Fibroblast of villous mesenchyme (primary cell): ENCODE results near the gene SESN1. TPM values are rescaled to one million over a fixed set of nuclear protein-coding genes. Genes with fewer than 3 reads are reported as not detected.

ENCODE experiments used
- DNase-seq: peaks from one replicate; pipeline ENCODE4 v3.0.0-alpha.2; 2010; ENCODE audit warnings: low read depth
- H3K4me3 ChIP-seq: 2 replicates; pipeline ENCODE4 v1.5.1; 2011; ENCODE audit warnings: low read depth, mild to moderate bottlenecking, low read length
- CTCF ChIP-seq: IDR thresholded peaks from 2 replicates; pipeline ENCODE4 v1.5.1; 2012; ENCODE audit warnings: low read depth, mild to moderate bottlenecking, low read length; ENCODE audit not compliant: insufficient read depth
- total RNA-seq: library from RNA; depleted of rRNA; stranded (reverse); fragments of >200 nt; gene quantifications from 2 replicates; pipeline ENCODE4 v1.2.3, GENCODE V29; 2012

SESN1 gene
- total RNA-seq, 1 donor: 29.4 TPM

- peak; percentile 7 for TF ChIP-seq CTCF
- peak; percentile 41 for DNase-seq
- H3K4me3 ChIP-seq: no peak overlapping the region
These were observed 35.0 kb downstream of the SESN1 start for GRCh38 chr6:109059571-109060021.

GRCh38 chr6:109059153-109059552 lies 35.5 kb downstream of the SESN1 start:
- no peak for TF ChIP-seq CTCF
- peak; percentile 52 for DNase-seq
- H3K4me3 ChIP-seq: no peak overlapping the region

- DNase-seq: no peak
- H3K4me3 ChIP-seq: no peak overlapping the region
- TF ChIP-seq CTCF: no peak
These were observed 36.0 kb downstream of the SESN1 start for GRCh38 chr6:109058620-109059019.

GRCh38 chr6:109056661-109057060 lies 38.0 kb downstream of the SESN1 start:
- H3K4me3 ChIP-seq: no peak overlapping the region
- DNase-seq: no peak
- no peak for TF ChIP-seq CTCF

GRCh38 chr6:109055771-109056235 lies 38.8 kb downstream of the SESN1 start:
- DNase-seq: peak; percentile 52
- H3K4me3 ChIP-seq: no peak overlapping the region
- TF ChIP-seq CTCF: no peak

- no peak for TF ChIP-seq CTCF
- no peak for DNase-seq
- no peak overlapping the region for H3K4me3 ChIP-seq
These were observed 41.3 kb downstream of the SESN1 start for GRCh38 chr6:109053336-109053735.

GRCh38 chr6:109052852-109053251 lies 41.8 kb downstream of the SESN1 start:
- no peak for TF ChIP-seq CTCF
- DNase-seq: no peak
- H3K4me3 ChIP-seq: no peak overlapping the region
